Activated T-cell treated with anti-CD3 and anti-CD28 coated beads, Interleukin-2, amount 50 U/mL, for 4 hours (primary cell): ENCODE results near the gene SYTL4. TPM values are rescaled to one million over a fixed set of nuclear protein-coding genes. Genes with fewer than 3 reads are reported as not detected.

Experiments used
- ATAC-seq, 2 donors: fragments of 200-7000 bp; cut with Tn5 transposase; one replicate each; pipeline ENCODE4 v1.10.0; 2021
- DNase-seq: peaks from one replicate; pipeline ENCODE4 v3.0.0-alpha.2; 2020
- H3K27me3 Mint-ChIP-seq: one replicate; pipeline ENCODE4 v1.8.0; 2021; ENCODE audit warnings: low read depth, mixed read lengths
- H3K36me3 Mint-ChIP-seq: one replicate; pipeline ENCODE4 v1.8.0; 2022; ENCODE audit warnings: mixed read lengths; ENCODE audit not compliant: insufficient read depth
- H3K4me1 Mint-ChIP-seq: one replicate; pipeline ENCODE4 v1.8.0; 2021; ENCODE audit warnings: low read depth, mixed read lengths
- H3K4me3 Mint-ChIP-seq: one replicate; pipeline ENCODE4 v1.8.0; 2021; ENCODE audit warnings: mild to moderate bottlenecking, moderate library complexity, mixed read lengths
- H3K9me3 Mint-ChIP-seq: one replicate; pipeline ENCODE4 v1.8.0; 2021; ENCODE audit warnings: mixed read lengths
- total RNA-seq, 3 donors: library from RNA; stranded (reverse); gene quantifications; one replicate each; pipeline ENCODE4 v1.2.1, GENCODE V29; 2021

Gene SYTL4
- total RNA-seq, 3 donors from 2014 or later, result 0.08 to 0.13 (median 0.11) TPM

DNA sequence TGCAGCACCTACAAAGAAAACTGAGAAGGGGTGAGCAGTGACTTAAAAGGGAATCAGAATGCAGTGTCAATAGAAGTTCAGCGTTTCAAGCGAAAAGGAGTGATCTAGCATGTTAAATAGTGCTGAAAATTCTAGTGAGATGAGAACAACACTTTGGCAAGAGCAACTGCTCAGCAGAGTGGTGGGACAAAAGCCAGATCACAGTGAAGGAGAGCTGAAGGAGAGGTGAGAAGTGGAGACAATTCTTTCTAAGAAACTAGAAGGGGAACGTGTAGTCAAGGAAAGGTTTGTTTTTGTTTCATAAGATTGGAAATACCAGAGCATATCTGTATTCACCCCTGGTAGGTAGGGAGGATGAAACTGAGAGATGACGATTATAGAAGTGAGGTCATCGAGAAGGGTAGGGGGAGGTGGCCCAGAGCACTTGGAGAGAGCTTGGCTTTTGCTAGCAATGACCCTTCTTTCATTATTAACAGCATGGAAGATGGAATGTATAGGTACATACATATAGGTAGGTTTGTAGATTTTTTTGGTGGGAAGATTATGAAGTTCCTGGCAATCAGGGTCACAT, 54.2 kb downstream of the SYTL4 start:
- H3K4me3 Mint-ChIP-seq, result no peak overlapping the region
- H3K9me3 Mint-ChIP-seq, result no peaks in the 10 kb centered on the region
- DNase-seq, result no peak
- peaks cover 11% of the 10 kb centered on the region for H3K4me1 Mint-ChIP-seq
- no peaks in the 10 kb centered on the region for H3K27me3 Mint-ChIP-seq
- no peaks in the 10 kb centered on the region for H3K36me3 Mint-ChIP-seq
- ATAC-seq, result no peak

DNA sequence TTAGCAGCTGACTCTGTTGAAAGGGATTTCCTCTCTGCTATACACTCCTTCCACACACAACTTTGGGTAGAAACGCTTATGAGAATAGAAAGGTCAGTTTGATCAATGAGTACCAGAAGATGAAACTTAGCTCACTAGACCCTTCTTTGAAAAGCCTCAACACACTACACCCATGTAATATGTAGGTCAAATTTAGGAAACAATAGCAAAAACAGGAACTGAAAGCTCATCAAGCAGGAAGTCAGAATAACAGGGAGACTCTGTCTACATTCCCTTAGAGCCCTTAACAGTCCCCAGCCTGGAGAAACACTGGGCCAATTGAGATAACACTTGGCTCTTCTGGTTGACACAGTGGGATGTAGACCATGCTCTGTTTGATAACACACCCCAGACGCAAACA, 57.2 kb downstream of the SYTL4 start:
- Mint-ChIP-seq H3K9me3 (no peaks in the 10 kb centered on the region), H3K27me3 (peaks cover 1% of the 10 kb centered on the region), H3K4me3 (no peak overlapping the region), H3K4me1 (peaks cover 11% of the 10 kb centered on the region), H3K36me3 (no peaks in the 10 kb centered on the region)
- no peak for DNase-seq
- no peak for ATAC-seq

DNA sequence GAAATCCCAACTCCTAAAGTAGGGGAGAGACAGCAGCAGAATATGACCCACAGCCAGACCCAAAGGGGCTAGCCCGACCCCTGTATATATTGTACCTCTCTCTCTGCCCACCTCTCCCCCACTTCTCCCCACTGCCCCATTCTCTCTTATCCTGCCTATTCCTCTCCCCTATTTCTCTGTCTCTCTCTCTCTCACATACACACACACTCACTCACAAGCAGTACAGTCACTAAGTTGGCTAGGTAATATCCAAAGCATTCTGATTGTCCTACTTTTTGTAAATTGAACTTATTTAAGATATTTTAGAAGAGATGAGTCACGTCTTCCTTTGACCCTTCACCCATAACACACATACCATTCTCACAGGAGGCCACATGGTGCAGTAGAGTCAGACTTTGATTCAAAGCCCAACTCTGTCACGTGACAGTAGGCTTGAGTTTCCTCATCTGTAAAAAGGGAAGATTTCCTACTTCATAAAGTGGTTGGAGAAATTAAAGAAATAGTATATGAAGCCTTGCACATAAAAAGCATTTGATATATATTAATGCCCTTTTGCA, 58.4 kb downstream of the SYTL4 start:
- Mint-ChIP-seq H3K9me3 (no peaks in the 10 kb centered on the region), H3K36me3 (no peaks in the 10 kb centered on the region), H3K27me3 (peaks cover 1% of the 10 kb centered on the region), H3K4me3 (no peak overlapping the region), H3K4me1 (peaks cover 11% of the 10 kb centered on the region)
- ATAC-seq (no peak), DNase-seq (no peak)

DNA sequence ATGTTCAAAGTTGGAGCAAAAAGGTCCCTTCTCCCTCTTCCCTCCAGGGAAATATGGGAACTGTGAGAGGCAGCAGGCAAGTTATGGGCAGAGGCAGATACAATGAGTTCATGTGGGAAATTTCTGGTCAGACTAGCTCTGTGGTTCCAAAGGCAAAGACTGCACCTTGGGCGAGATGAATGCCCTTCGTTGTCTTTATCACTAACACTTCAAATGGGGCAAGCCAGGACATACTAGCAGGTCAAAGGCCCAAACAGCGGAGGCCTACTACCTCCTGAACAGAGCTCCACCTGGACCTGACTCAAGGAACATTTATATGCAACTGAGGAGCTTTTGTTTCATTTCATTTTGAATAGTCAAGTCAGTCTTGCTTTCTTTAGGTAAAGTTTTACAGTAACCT, 59.0 kb downstream of the SYTL4 start:
- DNase-seq, result no peak
- Mint-ChIP-seq H3K4me1 (peaks cover 11% of the 10 kb centered on the region), H3K4me3 (no peak overlapping the region), H3K27me3 (peaks cover 4% of the 10 kb centered on the region), H3K9me3 (no peaks in the 10 kb centered on the region), H3K36me3 (no peaks in the 10 kb centered on the region)
- ATAC-seq, result no peak

DNA sequence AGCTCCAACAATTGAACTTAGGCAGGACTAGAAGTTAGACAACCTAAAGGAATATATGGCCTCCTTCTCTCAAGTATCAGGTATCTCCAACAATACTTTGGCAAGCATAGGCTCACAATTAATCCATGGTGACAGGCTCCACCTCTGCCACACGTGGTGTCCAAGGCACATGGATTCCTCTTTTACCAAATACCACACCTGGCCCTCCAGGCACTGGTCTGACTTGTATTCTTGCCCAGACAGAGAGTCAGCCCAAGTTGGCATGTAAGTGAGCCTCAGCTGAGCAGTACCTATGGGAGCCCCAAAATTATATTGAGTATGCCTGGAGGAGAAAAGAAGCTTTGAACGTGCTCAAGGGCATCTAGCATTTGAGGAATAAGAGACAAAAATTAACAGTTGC, 68.3 kb downstream of the SYTL4 start:
- H3K4me1 Mint-ChIP-seq, result no peaks in the 10 kb centered on the region
- no peak for DNase-seq
- ATAC-seq, result no peak
- H3K9me3 Mint-ChIP-seq, result no peaks in the 10 kb centered on the region
- H3K4me3 Mint-ChIP-seq, result no peak overlapping the region
- peaks cover 13% of the 10 kb centered on the region for H3K27me3 Mint-ChIP-seq
- no peaks in the 10 kb centered on the region for H3K36me3 Mint-ChIP-seq

DNA sequence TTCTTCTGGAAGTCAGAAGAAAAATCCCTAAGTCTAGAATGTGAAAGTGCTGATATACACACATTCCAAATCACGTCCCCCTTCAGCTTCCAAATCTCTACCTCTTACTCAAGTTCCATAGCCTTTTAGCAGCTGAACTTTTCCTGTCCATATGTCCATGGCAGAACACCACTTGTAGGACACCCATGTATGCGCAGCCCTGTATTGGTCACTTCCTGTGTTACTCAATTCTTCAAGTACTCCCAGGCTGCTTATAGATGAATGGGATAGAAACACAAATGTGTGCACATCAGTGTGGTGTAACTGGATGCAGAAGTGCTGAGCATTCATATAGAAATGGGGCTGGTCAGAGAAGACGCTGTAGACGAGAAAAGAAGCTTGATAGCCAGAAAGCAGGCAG, 69.1 kb downstream of the SYTL4 start:
- ATAC-seq, result no peak
- H3K4me1 Mint-ChIP-seq, result no peaks in the 10 kb centered on the region
- peaks cover 9% of the 10 kb centered on the region for H3K27me3 Mint-ChIP-seq
- no peaks in the 10 kb centered on the region for H3K9me3 Mint-ChIP-seq
- no peaks in the 10 kb centered on the region for H3K36me3 Mint-ChIP-seq
- DNase-seq, result no peak
- H3K4me3 Mint-ChIP-seq, result no peak overlapping the region

DNA sequence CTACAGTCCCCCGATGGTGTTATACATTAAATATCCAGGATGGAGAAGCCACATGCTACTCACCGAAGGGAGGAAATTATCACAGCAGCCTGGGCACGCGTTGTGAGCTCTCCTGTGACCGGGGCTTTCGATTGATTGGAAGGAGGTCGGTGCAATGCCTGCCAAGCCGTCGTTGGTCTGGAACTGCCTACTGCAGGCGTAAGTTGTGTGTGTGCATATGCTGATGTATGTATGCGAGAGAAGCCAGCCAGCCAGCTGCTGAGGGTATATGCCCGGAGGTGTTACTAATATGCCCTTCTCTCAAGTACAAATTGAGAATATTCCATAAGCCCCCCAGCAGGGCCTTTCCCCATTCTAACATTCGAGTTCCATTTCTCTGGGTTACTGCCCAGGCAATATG, 69.8 kb downstream of the SYTL4 start:
- DNase-seq (no peak), ATAC-seq (no peak)
- no peaks in the 10 kb centered on the region for H3K4me1 Mint-ChIP-seq
- no peaks in the 10 kb centered on the region for H3K36me3 Mint-ChIP-seq
- no peaks in the 10 kb centered on the region for H3K9me3 Mint-ChIP-seq
- H3K4me3 Mint-ChIP-seq, result no peak overlapping the region
- H3K27me3 Mint-ChIP-seq, result peaks cover 6% of the 10 kb centered on the region

DNA sequence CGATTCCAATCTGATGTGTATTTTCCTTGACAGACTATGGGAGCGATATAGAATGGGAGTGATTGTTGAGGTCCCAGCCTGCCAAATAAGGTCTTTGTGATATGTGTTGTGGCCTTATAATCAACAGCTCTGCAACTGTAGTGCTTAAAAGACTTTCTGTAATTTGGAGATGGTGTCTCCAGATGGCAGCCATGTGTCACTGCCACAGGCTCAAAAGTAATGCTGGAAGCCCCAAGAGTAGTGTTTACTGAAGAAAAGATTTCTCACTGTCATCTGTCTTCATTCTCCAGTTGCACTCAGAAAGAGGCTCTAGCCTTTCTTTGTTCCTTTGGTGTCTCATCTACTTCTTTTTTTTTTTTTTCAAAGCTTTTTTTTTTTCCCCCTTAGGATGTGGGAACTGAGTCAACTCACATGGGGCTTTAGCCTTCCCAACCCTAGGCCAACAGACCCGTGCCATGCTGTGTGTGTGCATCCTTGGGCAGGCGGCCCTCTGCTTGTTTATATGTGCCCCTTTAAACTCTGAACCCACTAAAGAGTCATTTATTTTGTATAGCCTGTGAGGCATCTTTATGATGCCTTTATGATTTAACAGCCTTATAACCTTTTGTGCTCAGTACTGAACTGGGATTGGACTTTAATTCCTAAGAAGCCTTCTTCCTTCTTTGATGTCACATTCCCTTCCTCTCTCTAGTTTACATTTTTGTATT, 72.3 kb downstream of the SYTL4 start:
- ATAC-seq, result no peak
- Mint-ChIP-seq H3K4me1 (no peaks in the 10 kb centered on the region), H3K9me3 (no peaks in the 10 kb centered on the region), H3K27me3 (peaks cover 4% of the 10 kb centered on the region), H3K4me3 (no peak overlapping the region), H3K36me3 (no peaks in the 10 kb centered on the region)
- DNase-seq, result no peak

DNA sequence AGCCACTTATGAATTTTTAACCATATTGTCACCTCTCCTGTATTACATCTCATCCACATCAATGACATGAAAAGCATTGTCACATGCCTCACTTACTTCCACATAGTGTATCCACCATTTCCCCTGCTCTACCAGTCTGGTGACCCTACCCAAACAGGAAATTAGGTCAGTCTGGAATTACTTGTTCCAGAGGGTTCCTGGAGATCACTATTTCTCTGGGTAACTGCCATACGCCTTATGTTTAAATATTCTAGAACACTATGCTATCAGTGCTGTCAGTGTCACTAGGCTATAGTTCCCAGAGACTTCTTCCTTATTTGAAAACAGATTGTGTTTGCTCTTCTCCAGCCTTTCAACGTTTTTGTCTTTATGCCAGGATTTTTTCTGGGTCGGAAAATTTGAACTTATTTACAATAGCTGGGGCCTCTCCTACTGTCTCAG, 73.0 kb downstream of the SYTL4 start:
- no peak for ATAC-seq
- no peak for DNase-seq

DNA sequence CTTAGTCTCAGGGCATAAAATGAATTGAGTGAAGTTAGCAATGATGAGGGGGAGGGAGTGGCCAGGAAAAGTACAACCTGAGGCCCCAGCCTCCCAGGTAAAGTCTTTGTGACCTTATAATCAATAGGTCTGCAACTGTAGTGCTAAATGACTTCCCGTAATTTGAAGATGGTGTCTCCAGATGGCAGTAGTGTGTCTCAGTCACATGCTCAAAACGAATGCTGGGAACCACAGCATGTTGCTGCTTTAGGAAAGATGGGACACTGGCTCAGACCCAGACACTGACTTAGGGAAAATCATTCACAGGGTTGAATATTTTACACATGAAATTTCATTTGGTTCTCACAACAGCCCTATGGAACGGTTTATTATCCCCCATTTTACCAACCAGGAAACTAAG, 77.7 kb downstream of the SYTL4 start:
- no peaks in the 10 kb centered on the region for H3K36me3 Mint-ChIP-seq
- H3K4me1 Mint-ChIP-seq, result no peaks in the 10 kb centered on the region
- H3K9me3 Mint-ChIP-seq, result no peaks in the 10 kb centered on the region
- ATAC-seq (no peak), DNase-seq (no peak)
- H3K27me3 Mint-ChIP-seq, result peaks cover 2% of the 10 kb centered on the region
- no peak overlapping the region for H3K4me3 Mint-ChIP-seq

More for the DNA sequence above, 73.0 kb downstream of the SYTL4 start:
- no peaks in the 10 kb centered on the region for H3K4me1 Mint-ChIP-seq
- H3K36me3 Mint-ChIP-seq, result no peaks in the 10 kb centered on the region
- peaks cover 4% of the 10 kb centered on the region for H3K27me3 Mint-ChIP-seq
- H3K9me3 Mint-ChIP-seq, result no peaks in the 10 kb centered on the region
- no peak overlapping the region for H3K4me3 Mint-ChIP-seq

DNA sequence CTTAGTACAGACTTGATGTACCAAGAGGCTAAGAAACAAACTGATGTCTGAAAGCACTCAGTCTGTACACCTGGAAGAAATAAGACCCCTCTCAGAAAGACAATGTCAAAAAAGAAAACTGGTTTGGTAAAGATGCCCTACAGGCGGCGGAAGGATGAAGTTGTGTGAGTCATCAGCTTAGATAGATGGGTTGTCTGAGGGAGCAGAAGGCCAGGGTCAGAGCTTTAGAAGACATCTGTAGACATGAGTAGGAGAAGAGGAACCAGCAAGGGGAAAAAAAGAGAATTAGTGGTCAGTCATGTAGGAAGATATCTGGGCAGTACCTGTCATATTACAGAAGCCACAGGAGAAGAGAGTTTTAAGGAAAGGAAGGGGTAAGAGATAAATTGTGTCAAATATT, 79.7 kb downstream of the SYTL4 start:
- Mint-ChIP-seq H3K36me3 (no peaks in the 10 kb centered on the region), H3K4me1 (no peaks in the 10 kb centered on the region), H3K27me3 (no peaks in the 10 kb centered on the region), H3K9me3 (no peaks in the 10 kb centered on the region), H3K4me3 (no peak overlapping the region)
- DNase-seq (no peak), ATAC-seq (no peak)

DNA sequence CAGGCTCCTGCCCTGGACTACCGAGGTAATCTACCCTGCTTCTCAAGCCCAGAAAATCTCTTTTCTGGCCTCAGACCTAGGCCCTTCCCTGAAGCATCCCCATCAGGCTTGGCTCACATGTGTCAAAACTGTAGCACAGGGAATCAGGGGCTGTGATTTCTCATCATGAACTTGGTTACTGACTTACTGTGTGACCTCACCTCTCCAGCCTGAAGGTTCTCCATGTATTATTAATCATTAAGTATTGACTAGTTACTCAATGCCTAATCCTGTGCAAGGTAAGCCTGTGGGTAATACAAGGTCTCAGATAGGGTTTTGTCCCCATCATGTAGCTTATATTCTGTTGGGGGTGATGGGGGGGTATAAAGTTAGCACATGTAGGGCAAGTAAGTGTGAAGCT, 81.1 kb downstream of the SYTL4 start:
- ATAC-seq (no peak), DNase-seq (no peak)
- Mint-ChIP-seq H3K9me3 (no peaks in the 10 kb centered on the region), H3K36me3 (no peaks in the 10 kb centered on the region), H3K4me1 (no peaks in the 10 kb centered on the region), H3K27me3 (peaks cover 2% of the 10 kb centered on the region), H3K4me3 (no peak overlapping the region)

DNA sequence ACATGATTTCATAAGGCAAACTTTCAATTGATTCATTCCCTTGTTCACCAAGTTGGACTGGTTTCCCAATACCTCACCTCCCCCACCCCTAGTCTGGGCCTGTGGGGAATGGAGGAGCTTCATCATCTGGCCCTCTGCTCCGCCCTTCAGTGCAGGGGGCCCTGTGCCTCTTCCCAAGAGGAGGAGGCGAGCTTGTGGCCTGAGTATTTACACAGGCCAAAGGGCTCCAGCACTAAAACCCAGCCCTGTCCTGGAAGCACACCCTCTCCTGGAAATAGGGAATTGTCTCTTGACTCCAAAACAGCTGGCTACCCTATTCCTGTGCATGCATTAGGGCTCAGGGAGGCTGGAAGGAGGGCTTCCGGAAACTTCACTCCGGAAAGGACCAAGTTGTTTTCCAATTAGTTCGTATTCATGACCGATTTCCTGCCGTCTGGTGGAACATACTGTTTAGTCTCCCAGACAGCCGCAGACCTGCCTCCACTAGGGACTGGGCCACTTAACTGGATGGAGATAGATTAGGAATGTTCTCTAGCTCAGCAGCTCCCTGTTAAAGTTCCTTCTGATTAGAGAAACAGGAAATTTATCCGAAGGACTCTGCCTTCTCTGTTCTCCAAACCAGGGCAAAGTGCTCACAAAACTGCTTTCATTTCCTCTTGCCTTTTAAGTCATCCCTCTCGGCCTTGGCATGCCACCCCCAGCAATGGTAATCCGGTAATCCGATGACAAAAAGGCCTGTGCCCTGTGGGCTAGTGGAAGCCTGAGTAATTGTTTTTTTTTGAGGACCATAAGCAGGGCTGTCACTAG, 82.2 kb downstream of the SYTL4 start:
- H3K27me3 Mint-ChIP-seq, result peaks cover 5% of the 10 kb centered on the region
- H3K36me3 Mint-ChIP-seq, result no peaks in the 10 kb centered on the region
- H3K4me1 Mint-ChIP-seq, result no peaks in the 10 kb centered on the region
- H3K9me3 Mint-ChIP-seq, result no peaks in the 10 kb centered on the region
- DNase-seq (no peak), ATAC-seq (no peak)
- H3K4me3 Mint-ChIP-seq, result no peak overlapping the region

DNA sequence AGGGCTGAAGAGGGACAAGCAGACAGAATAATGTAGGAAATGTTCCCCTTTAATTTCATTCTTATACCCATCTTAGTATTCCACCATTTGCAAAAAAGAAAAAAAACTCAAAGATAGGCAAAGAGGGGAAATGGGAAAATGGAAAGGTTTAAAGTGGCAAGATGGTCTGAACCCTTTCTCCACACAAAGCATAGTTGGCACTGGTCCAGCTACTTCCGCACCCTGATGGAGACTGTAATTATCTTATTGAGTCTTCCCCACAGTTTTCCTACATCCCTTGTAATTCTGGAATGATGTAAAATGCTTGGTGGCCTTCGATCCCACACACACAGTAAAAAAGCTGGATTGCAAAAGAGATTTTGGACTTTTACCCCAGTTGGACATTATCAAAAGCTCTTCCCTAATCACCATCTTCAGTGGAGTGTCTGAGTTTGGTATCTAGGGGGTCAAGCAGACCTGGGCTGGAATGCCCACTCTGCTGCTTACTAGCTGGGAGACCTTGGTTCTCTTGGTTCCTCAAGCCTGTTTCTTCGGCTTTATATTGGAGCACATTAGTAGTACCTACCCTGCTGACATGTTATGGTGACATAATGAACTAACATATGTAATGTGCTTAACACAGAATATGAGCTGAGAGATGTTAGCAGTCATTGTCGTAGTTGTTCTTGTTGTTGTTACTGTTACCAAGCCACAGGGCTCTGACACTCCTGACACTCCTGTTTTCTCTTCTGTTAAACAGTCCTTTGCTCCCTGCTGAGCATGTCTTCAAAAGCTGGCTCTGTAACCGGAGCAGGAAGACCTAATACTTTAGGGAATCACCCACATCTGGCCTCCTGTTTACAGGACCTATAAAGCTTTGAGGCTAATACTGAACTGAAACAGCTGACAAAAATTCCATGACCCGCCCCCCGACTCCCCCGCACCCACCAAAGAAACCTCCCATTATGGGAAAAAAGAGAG, 83.2 kb downstream of the SYTL4 start:
- Mint-ChIP-seq H3K9me3 (no peaks in the 10 kb centered on the region), H3K4me3 (no peak overlapping the region), H3K36me3 (no peaks in the 10 kb centered on the region), H3K4me1 (no peaks in the 10 kb centered on the region), H3K27me3 (peaks cover 11% of the 10 kb centered on the region)
- ATAC-seq (no peak), DNase-seq (no peak)
